ENCODE data around the gene SLC35F2. TPM values are rescaled to one million over a fixed set of nuclear protein-coding genes. Genes with fewer than 3 reads are reported as not detected.

The SLC35F2 gene
- total and polyA plus RNA-seq, 2 of the 13 experiments (the other 11 are each of a cell fraction or from before 2014, with no cell fraction given): 5.8 to 20.3 TPM

GRCh38 chr11:107804971-107805370, 53.6 kb downstream of the SLC35F2 start (continued):
- no peak for TF ChIP-seq DMTF1 (CRISPR knock-in tag; IDR thresholded peaks at IDR 0.05)
- TF ChIP-seq CEBPZ (IDR thresholded peaks at IDR 0.05; ENCODE audit: low read length): no peak
- TF ChIP-seq ZNF3 (CRISPR knock-in tag; IDR thresholded peaks at IDR 0.05): no peak
- TF ChIP-seq ETV6 (CRISPR knock-in tag; conservative IDR thresholded peaks at IDR 0.05): no peak

GRCh38 chr11:107804211-107804610, 54.4 kb downstream of the SLC35F2 start:
- WGBS (ENCODE audit: low lambda C conversion rate): 100% methylated on average over 1 of the region's 1 CpG
- Histone ChIP-seq H4K20me1 (ENCODE audit: insufficient read depth, low read length) (no peaks in the 10 kb centered on the region), H3K4me2 (ENCODE audit: low read depth, low read length) (no peak overlapping the region), H3K27ac (ENCODE audit: extremely low read length, insufficient read depth, low read length) (no peak overlapping the region), H3K27me3 (ENCODE audit: control insufficient read depth in 1 of 2, insufficient read depth in 2 of 2, low read length in 2 of 2) (no peaks in the 10 kb centered on the region), H3K79me2 (ENCODE audit: insufficient read depth, low read length) (no peaks in the 10 kb centered on the region), H3K36me3 (replicated peaks in 1 of 2; ENCODE audit: control insufficient read depth in 1 of 2, insufficient read depth in 2 of 2, low read length in 2 of 2) (peaks cover 2 to 4% of the 10 kb centered on the region in 2 experiments; a peak in 2 of 5 replicates), H3K9ac (ENCODE audit: insufficient read depth, low read depth, low read length) (no peak overlapping the region), H3K4me3 (replicated peaks in 1 of 3; ENCODE audit: insufficient read depth in 1 of 3, low read depth in 2 of 3, low read length in 3 of 3) (no peak overlapping the region), H2AFZ (ENCODE audit: low read length) (no peak overlapping the region), H3K4me1 (ENCODE audit: insufficient read depth, low read length) (no peaks in the 10 kb centered on the region), H3K9me3 (ENCODE audit: low read length) (no peaks in the 10 kb centered on the region)
- TF ChIP-seq NFE2 (CRISPR knock-in tag; IDR thresholded peaks at IDR 0.05) (no peak), FOXP4 (CRISPR knock-in tag; IDR thresholded peaks at IDR 0.05) (no peak), SOX13 (IDR thresholded peaks at IDR 0.05) (no peak), SOX13 (CRISPR knock-in tag; conservative IDR thresholded peaks at IDR 0.05 in 1 of 2, IDR thresholded peaks at IDR 0.05 in 1 of 2) (no peak)
- POLR2A ChIA-PET: no interaction called here
- CTCF ChIA-PET (ENCODE audit: low intra/inter-chr PET ratio, low total read pairs): no interaction called here
- DNase-seq (ENCODE audit: low spot score) (no peak), FAIRE-seq (no peak), ATAC-seq (no peak)
- intact Hi-C loops (cut with micrococcal nuclease; ENCODE audit: unreplicated experiment): no loop called here
- in situ Hi-C loops (cut with HindIII; ENCODE audit: extremely low pct_ligation_motif_present, low pct_unique_long_range_greater_than_20kb): no loop called here
- no TSS peak for BruUV-seq (replicated peaks)

Measured in HepG2 (cell line).